Measurements from ENCODE around the gene ATG9A.
"Not testable (repeated sequence)": the region's sequence is repeated elsewhere in the genome, so short reads cannot be mapped to it uniquely, and the experiment has no call there.

ATG9A gene

GRCh38 chr2:219229305-219230058, at the start of gene ATG9A, which contains the start of gene ANKZF1:
Gene ATG9A (minus strand): TSS chr2:219229636. CDS start chr2:219228024, 1,612 bp downstream.
Gene ANKZF1 (plus strand): TSS chr2:219229806. CDS start chr2:219230258, 452 bp downstream.
- DNase-seq, result peak; percentile 93

- DNase-seq, result no peak
These were observed 49.3 kb upstream of the ATG9A start for GRCh38 chr2:219278655-219279150.

GRCh38 chr2:219277703-219278654, 48.5 kb upstream of the ATG9A start:
- no peak for DNase-seq

GRCh38 chr2:219274361-219274921, 45.0 kb upstream of the ATG9A start:
- no peak for DNase-seq

GRCh38 chr2:219273937-219274336, 44.5 kb upstream of the ATG9A start:
- DNase-seq, result no peak

- no peak for DNase-seq
These were observed 43.6 kb upstream of the ATG9A start for GRCh38 chr2:219272995-219273394.

- DNase-seq, result no peak
These were observed 42.9 kb upstream of the ATG9A start for GRCh38 chr2:219272356-219272755.

- no peak for DNase-seq
These were observed 41.6 kb upstream of the ATG9A start for GRCh38 chr2:219271021-219271420.

GRCh38 chr2:219270055-219270372, 40.6 kb upstream of the ATG9A start:
- DNase-seq, result no peak

GRCh38 chr2:219269362-219270054, 40.1 kb upstream of the ATG9A start:
- DNase-seq, result no peak

- DNase-seq, result no peak
These were observed 38.9 kb upstream of the ATG9A start for GRCh38 chr2:219268294-219268693.

- DNase-seq, result no peak
These were observed 37.5 kb upstream of the ATG9A start for GRCh38 chr2:219266886-219267285.

- no peak for DNase-seq
These were observed 36.8 kb upstream of the ATG9A start for GRCh38 chr2:219266232-219266631.

- no peak for DNase-seq
These were observed 31.8 kb upstream of the ATG9A start for GRCh38 chr2:219261024-219261855.

- DNase-seq, result not testable (repeated sequence)
These were observed 29.5 kb upstream of the ATG9A start for GRCh38 chr2:219258942-219259341.

- no peak for DNase-seq
These were observed 25.3 kb upstream of the ATG9A start for GRCh38 chr2:219254590-219255201.

- DNase-seq, result peak; percentile 39
These were observed 24.5 kb upstream of the ATG9A start, which contains the start of gene TUBA4A for GRCh38 chr2:219253753-219254589. Gene TUBA4A (minus strand): TSS chr2:219253918. CDS start chr2:219253858, 60 bp downstream.

GRCh38 chr2:219252900-219253752, 23.7 kb upstream of the ATG9A start, which contains the start of gene TUBA4B:
Gene TUBA4B (plus strand): TSS chr2:219253243. CDS start chr2:219253408, 165 bp downstream.
- peak; percentile 31 for DNase-seq

- DNase-seq, result peak; percentile 7
These were observed 23.1 kb upstream of the ATG9A start for GRCh38 chr2:219252570-219252899.

Measured in NCI-H524 treated with DMSO at 0.1 percent for 48 hours (cell line).